Type B pancreatic cell (in vitro differentiated cells): ENCODE data around the gene MYO6. TPM values are rescaled to one million over a fixed set of nuclear protein-coding genes. Genes with fewer than 3 reads are reported as not detected.

Experiments used
- DNase-seq: peaks from one replicate; pipeline ENCODE4 v3.0.0; 2021; ENCODE audit warnings: mixed read lengths; ENCODE audit not compliant: unreplicated experiment; ENCODE audit errors: extremely low spot score
- H3K27ac Mint-ChIP-seq: 2 replicates; pipeline ENCODE4 v1.8.0; 2021; ENCODE audit warnings: mild to moderate bottlenecking, mixed read lengths
- H3K27me3 Mint-ChIP-seq: 2 replicates; pipeline ENCODE4 v1.8.0; 2021; ENCODE audit warnings: mixed read lengths
- H3K36me3 Mint-ChIP-seq: 2 replicates; pipeline ENCODE4 v1.8.0; 2021; ENCODE audit warnings: mixed read lengths
- H3K4me1 Mint-ChIP-seq: one replicate; pipeline ENCODE4 v1.8.0; 2021; ENCODE audit warnings: mixed read lengths; ENCODE audit not compliant: unreplicated experiment
- H3K4me3 Mint-ChIP-seq: 2 replicates; pipeline ENCODE4 v1.8.0; 2021; ENCODE audit warnings: mild to moderate bottlenecking, mixed read lengths
- H3K9me3 Mint-ChIP-seq: 2 replicates; pipeline ENCODE4 v1.8.0; 2021; ENCODE audit warnings: mixed read lengths
- CTCF ChIP-seq: fragments of 200-600 bp; sonication (generic); conservative IDR thresholded peaks from 2 replicates; pipeline ENCODE4 v1.5.0; 2021; ENCODE audit warnings: antibody characterized with exemption, mild to moderate bottlenecking
- total RNA-seq: library from RNA; stranded (reverse); gene quantifications from 2 replicates; pipeline ENCODE4 v1.2.1, GENCODE V29; 2021; ENCODE audit warnings: low replicate concordance

Gene MYO6
- total RNA-seq, 1 donor from 2014 or later, result 46.7 TPM

DNA sequence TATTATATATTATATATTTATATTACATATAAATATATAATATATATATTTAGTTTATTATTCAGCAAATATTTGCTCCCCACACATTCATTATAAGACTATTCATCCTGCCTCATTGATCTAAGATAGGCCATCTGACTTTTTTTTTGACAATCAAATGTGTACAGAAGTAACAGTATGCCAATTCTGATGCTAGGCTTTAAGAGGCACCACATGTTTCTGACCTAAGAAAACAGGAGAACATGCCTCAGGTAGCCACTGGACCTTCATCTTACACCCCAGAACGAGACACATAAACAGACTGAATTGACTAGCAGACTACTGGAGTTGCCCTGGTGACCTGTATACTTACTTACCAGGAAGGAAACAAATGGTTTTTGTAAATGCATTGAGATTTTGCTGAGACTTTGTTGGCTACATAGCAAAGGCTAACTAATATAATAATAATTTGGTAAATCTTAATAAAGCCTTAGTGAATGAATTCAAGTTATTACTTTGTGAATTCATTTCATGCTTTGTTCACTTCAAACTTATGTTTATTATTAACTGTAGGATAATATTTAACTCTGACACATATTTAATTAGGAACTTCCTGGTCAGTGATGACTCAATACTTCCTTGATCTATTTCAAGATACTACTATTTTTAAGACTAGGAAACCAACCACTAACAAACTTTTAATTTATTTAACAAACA lies 13.4 kb upstream of the MYO6 start:
- H3K36me3 Mint-ChIP-seq, result no peaks in the 10 kb centered on the region
- H3K27ac Mint-ChIP-seq, result peak overlapping the region; percentile 75
- peaks cover 3% of the 10 kb centered on the region for H3K9me3 Mint-ChIP-seq
- no peaks in the 10 kb centered on the region for H3K27me3 Mint-ChIP-seq
- DNase-seq, result no peak
- no peak for TF ChIP-seq CTCF
- H3K4me3 Mint-ChIP-seq, result no peak overlapping the region
- peaks cover 3% of the 10 kb centered on the region for H3K4me1 Mint-ChIP-seq

GRCh38 chr6:75743971-75744370 lies 5.1 kb upstream of the MYO6 start:
- Mint-ChIP-seq H3K27ac (no peak overlapping the region), H3K9me3 (no peaks in the 10 kb centered on the region), H3K36me3 (no peaks in the 10 kb centered on the region), H3K4me1 (peaks cover 8% of the 10 kb centered on the region), H3K4me3 (no peak overlapping the region), H3K27me3 (no peaks in the 10 kb centered on the region)
- no peak for DNase-seq
- TF ChIP-seq CTCF, result no peak

DNA sequence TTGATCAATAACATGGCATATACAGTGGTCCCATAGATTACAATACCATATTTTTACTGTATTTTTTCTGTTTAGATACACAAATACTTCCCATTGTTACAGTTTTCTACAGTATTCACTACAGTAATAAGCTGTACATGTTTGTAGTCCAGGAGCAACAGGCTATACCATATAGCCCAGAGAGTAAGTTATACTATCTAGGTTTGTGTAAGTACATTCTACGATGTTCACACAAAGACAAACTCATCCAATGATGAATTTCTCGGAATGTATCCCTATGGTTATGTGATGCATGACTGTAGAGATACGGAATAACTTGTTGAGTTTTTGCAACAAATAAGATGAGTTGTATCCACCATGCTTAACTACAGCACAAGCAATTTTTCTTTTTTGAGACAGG lies 3.6 kb upstream of the MYO6 start:
- DNase-seq, result no peak
- Mint-ChIP-seq H3K4me3 (no peak overlapping the region), H3K4me1 (peaks cover 12% of the 10 kb centered on the region), H3K9me3 (no peaks in the 10 kb centered on the region), H3K36me3 (peaks cover 4% of the 10 kb centered on the region), H3K27me3 (no peaks in the 10 kb centered on the region), H3K27ac (no peak overlapping the region)
- TF ChIP-seq CTCF, result no peak

DNA sequence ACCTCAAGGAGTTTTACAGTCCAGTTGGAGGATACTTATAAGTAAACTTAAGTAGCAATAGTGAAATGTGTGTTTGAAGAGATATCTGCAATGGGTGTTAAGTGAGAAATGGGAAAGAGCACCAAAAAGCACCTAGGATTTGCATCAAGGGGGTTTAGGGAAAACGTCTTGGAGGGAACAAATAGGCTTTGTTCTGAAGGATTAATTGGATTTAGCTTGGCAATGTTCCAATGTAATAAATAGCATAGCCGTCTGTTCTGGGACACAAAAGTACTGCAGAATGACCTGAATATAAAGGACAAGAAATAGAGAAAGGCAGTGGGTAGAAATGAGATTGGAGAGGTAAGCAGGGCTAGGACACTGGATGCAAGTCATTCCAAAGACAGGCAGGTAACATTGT lies 2.8 kb upstream of the MYO6 start:
- Mint-ChIP-seq H3K9me3 (no peaks in the 10 kb centered on the region), H3K4me1 (peaks cover 17% of the 10 kb centered on the region), H3K4me3 (peak overlapping the region; percentile 7)

GRCh38 chr6:75747152-75747992 lies 1.7 kb upstream of the MYO6 start:
- Mint-ChIP-seq H3K27me3 (no peaks in the 10 kb centered on the region), H3K36me3 (peaks cover 4% of the 10 kb centered on the region), H3K27ac (peak overlapping the region; percentile 87), H3K4me1 (peaks cover 20% of the 10 kb centered on the region), H3K9me3 (no peaks in the 10 kb centered on the region), H3K4me3 (peak overlapping the region; percentile 83)
- no peak for DNase-seq
- no peak for TF ChIP-seq CTCF

More for the DNA sequence above, 2.8 kb upstream of the MYO6 start:
- DNase-seq, result no peak
- H3K27ac Mint-ChIP-seq, result no peak overlapping the region
- peaks cover 4% of the 10 kb centered on the region for H3K36me3 Mint-ChIP-seq
- H3K27me3 Mint-ChIP-seq, result no peaks in the 10 kb centered on the region
- TF ChIP-seq CTCF, result no peak
